B cell (primary cell): ENCODE data around the gene MROH7.

Source experiments
- CTCF ChIP-seq: fragments of 200-600 bp; IDR thresholded peaks from one replicate; pipeline ENCODE4 v1.8.0; 2022; ENCODE audit warnings: antibody characterized with exemption, mild to moderate bottlenecking
- EZH2 ChIP-seq: IDR thresholded peaks from 2 replicates; pipeline ENCODE4 v1.6.1; 2012; ENCODE audit warnings: borderline replicate concordance, low read depth, mild to moderate bottlenecking, moderate library complexity, low read length; ENCODE audit not compliant: insufficient read depth, poor library complexity, severe bottlenecking

GRCh38 chr1:54593571-54594160 lies 47.9 kb upstream of the MROH7 start:
- TF ChIP-seq CTCF (no peak), EZH2 (no peak)
